Measurements from ENCODE around the gene TRIM10. TPM values are rescaled to one million over a fixed set of nuclear protein-coding genes. Genes with fewer than 3 reads are reported as not detected.

TRIM10 gene
- total and polyA plus RNA-seq, 11 donors: not detected

DNA sequence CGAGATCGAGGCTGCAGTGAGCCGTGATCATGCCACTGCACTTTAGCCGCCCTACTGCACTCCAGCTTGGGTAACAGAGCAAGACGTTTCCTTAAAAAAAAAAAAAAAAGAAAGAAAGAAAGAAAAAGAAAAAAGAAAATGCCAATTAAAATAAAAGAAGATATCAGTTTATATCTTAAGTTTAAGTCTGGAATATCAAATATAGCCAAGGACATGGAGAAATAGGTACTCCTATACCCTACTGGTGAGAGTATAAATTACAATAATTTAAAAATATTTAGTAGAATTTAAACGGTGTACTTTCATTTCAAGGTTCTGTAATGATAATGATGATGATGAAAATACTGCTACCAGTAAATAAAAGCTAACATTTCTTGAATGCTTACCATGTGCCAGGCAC, 44.3 kb downstream of the TRIM10 start:
- Histone ChIP-seq H3K4me3 (no peak overlapping the region), H3K4me1 (peaks cover 0 to 6% (median 0%) of the 10 kb centered on the region in 12 donors), H3K27ac (no peak overlapping the region), H3K36me3 (no peaks in the 10 kb centered on the region), H3K9me3 (no peaks in the 10 kb centered on the region), H3K27me3 (peaks cover 0 to 63% (median 5%) of the 10 kb centered on the region in 9 donors)
- TF ChIP-seq, protein P1, sequence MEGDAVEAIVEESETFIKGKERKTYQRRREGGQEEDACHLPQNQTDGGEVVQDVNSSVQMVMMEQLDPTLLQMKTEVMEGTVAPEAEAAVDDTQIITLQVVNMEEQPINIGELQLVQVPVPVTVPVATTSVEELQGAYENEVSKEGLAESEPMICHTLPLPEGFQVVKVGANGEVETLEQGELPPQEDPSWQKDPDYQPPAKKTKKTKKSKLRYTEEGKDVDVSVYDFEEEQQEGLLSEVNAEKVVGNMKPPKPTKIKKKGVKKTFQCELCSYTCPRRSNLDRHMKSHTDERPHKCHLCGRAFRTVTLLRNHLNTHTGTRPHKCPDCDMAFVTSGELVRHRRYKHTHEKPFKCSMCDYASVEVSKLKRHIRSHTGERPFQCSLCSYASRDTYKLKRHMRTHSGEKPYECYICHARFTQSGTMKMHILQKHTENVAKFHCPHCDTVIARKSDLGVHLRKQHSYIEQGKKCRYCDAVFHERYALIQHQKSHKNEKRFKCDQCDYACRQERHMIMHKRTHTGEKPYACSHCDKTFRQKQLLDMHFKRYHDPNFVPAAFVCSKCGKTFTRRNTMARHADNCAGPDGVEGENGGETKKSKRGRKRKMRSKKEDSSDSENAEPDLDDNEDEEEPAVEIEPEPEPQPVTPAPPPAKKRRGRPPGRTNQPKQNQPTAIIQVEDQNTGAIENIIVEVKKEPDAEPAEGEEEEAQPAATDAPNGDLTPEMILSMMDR (IDR thresholded peaks at IDR 0.05): peak in 1 of 12 donors; percentile 10
- no peak for TF ChIP-seq POLR2A (IDR thresholded peaks at IDR 0.05)
- no peak for ATAC-seq
- 72 to 84% (median 79%) methylated on average over 6 of the region's 6 CpGs for WGBS, 4 donors
- no peak for DNase-seq
- intact Hi-C loops (cut with DNase I): no loop called here

DNA sequence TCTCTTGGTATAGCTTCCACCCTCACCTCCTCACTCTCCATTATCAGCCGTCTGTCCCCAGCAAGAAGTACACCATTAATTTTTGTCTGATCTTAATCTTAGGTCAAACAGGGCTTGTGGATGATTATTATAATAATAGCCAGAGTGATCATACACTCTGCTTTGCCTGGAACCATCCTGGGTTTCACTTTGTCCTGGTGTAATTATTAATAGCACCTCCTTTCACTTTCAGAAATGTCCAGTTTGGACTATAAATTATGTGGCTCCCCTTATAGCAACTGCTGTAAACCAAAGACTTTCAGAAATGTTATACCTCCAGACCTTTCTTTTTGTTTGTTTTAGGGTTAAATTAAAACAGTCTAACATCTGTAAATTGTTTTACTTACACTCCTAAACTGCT, 47.2 kb downstream of the TRIM10 start:
- ATAC-seq (no peak), DNase-seq (no peak)
- no peak overlapping the region for H3K27ac ChIP-seq
- no peaks in the 10 kb centered on the region for H3K36me3 ChIP-seq
- no peak for TF ChIP-seq POLR2A (IDR thresholded peaks at IDR 0.05)
- TF ChIP-seq, protein P1 (IDR thresholded peaks at IDR 0.05): no peak
- peaks cover 0 to 6% (median 0%) of the 10 kb centered on the region in 12 donors for H3K4me1 ChIP-seq
- H3K4me3 ChIP-seq: no peak overlapping the region
- intact Hi-C loops (cut with DNase I): no loop called here
- no peaks in the 10 kb centered on the region for H3K9me3 ChIP-seq
- peaks cover 0 to 83% (median 27%) of the 10 kb centered on the region in 9 donors for H3K27me3 ChIP-seq
- 67 to 82% (median 77%) methylated on average over 1 of the region's 1 CpG for WGBS, 4 donors

GRCh38 chr6:30113003-30113759, 47.8 kb downstream of the TRIM10 start, which contains the start of gene TRIM31:
Gene TRIM31 (minus strand): TSS chr6:30113090. CDS start chr6:30112805, 285 bp downstream.
- Histone ChIP-seq H3K4me3 (no peak within 1 kb of the TSS), H3K27ac (no peak within 1 kb of the TSS), H3K4me1 (peaks cover 0 to 6% (median 0%) of the 10 kb centered on the region in 12 donors), H3K27me3 (peaks cover 0 to 81% (median 27%) of the 10 kb centered on the region in 9 donors), H3K9me3 (no peaks in the 10 kb centered on the region), H3K36me3 (no peaks in the 10 kb centered on the region)
- intact Hi-C loops (cut with DNase I): no loop called here
- 76 to 87% (median 79%) methylated on average over 3 of the region's 3 CpGs for WGBS, 4 donors
- DNase-seq (no peak), ATAC-seq (no peak)
- no peak for TF ChIP-seq POLR2A (IDR thresholded peaks at IDR 0.05)
- TF ChIP-seq, protein P1 (IDR thresholded peaks at IDR 0.05): no peak

DNA sequence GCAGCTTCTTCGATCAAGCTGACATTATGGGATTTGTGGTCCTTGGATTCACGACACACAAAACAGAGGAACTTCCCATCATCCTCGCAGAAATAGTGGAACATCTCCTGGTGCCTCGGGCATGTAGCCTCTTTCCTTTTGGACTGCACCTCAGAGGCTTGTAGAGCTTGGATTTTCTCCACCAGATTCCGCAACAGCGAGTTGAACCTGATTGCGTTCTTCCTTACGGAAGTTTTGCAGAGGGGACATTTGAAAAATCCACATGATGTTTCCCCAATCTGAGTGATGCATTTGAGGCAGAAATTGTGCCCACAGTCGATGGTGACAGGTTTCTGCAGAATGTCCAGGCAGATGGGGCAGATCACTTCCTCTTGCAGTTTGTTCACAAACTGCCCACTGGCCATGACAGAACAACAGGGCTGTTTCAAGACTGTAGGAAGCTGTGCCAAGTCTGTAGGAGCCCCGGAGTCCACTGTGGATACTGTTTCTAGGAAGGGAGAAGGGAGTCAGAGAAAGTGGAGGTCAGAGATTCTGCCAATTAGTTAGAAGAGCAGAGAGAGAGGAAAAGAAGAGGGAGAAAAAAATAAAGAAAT, 48.5 kb downstream of the TRIM10 start:
- TF ChIP-seq, protein P1 (IDR thresholded peaks at IDR 0.05): no peak
- TF ChIP-seq POLR2A (IDR thresholded peaks at IDR 0.05): no peak
- intact Hi-C loops (cut with DNase I): no loop called here
- Histone ChIP-seq H3K9me3 (no peaks in the 10 kb centered on the region), H3K4me3 (no peak overlapping the region), H3K27me3 (peaks cover 0 to 87% (median 29%) of the 10 kb centered on the region in 9 donors), H3K4me1 (peaks cover 0 to 6% (median 0%) of the 10 kb centered on the region in 12 donors), H3K27ac (no peak overlapping the region), H3K36me3 (no peaks in the 10 kb centered on the region)
- ATAC-seq: no peak
- DNase-seq: no peak
- WGBS, 4 donors: 71 to 79% (median 75%) methylated on average over 10 of the region's 10 CpGs
